Caco-2 (cell line): Measurements from ENCODE around the gene MYL7. TPM values are rescaled to one million over a fixed set of nuclear protein-coding genes. Genes with fewer than 3 reads are reported as not detected.
A peak's percentile ranks its signal among the peaks of the same experiment; 100 is the strongest.

ENCODE experiments used
- BruUV-seq: library from RNA; stranded (reverse); fragments of 400-500 nt; replicated peaks from 2 replicates; lab custom pipeline; 2021; lab: Mats Ljungman, UMichigan
- CTCF ChIA-PET: fragments of 300-600 bp; sonication (Branson Sonifier 250); formaldehyde crosslinking; loops from one replicate; lab custom pipeline; 2022; ENCODE audit warnings: antibody characterized with exemption; lab: Charles Lee
- POLR2A ChIA-PET: fragments of 300-600 bp; sonication (Branson Sonifier 250); formaldehyde crosslinking; loops from one replicate; lab custom pipeline; 2022; ENCODE audit warnings: antibody characterized with exemption; lab: Charles Lee
- DNase-seq, 2 experiments: peaks; one replicate each; pipeline versions ENCODE4 v3.0.0 to v3.0.0-alpha.2; 2020 to 2022
- H3K27me3 ChIP-seq: replicated peaks from 2 replicates; pipeline ENCODE4 v1.6.0; 2011; ENCODE audit warnings: low read length; ENCODE audit not compliant: control insufficient read depth, insufficient read depth
- H3K36me3 ChIP-seq: 2 replicates; pipeline ENCODE4 v1.5.1; 2011; ENCODE audit warnings: low read length; ENCODE audit not compliant: control insufficient read depth, insufficient read depth
- H3K4me1 ChIP-seq: fragments of 250-450 bp; sonication (Bioruptor Pico); 2 replicates; pipeline ENCODE4 v1.5.1; 2020; ENCODE audit warnings: mild to moderate bottlenecking
- H3K4me3 ChIP-seq: 2 replicates; pipeline ENCODE4 v1.5.1; 2011; ENCODE audit warnings: low read depth, mild to moderate bottlenecking, control low read depth, low read length
- H3K9me3 ChIP-seq: fragments of 250-450 bp; sonication (Bioruptor Pico); 2 replicates; pipeline ENCODE4 v1.5.1; 2020; ENCODE audit warnings: mild to moderate bottlenecking, moderate library complexity
- H3K27ac Mint-ChIP-seq: one replicate; pipeline ENCODE4 v1.8.0; 2022; ENCODE audit warnings: mixed read lengths; ENCODE audit not compliant: unreplicated experiment
- H3K27me3 Mint-ChIP-seq: one replicate; pipeline ENCODE4 v1.8.0; 2022; ENCODE audit warnings: mixed read lengths; ENCODE audit not compliant: insufficient read depth, unreplicated experiment
- H3K36me3 Mint-ChIP-seq: one replicate; pipeline ENCODE4 v1.8.0; 2022; ENCODE audit warnings: mild to moderate bottlenecking, mixed read lengths; ENCODE audit not compliant: insufficient read depth, unreplicated experiment
- H3K4me1 Mint-ChIP-seq: one replicate; pipeline ENCODE4 v1.8.0; 2022; ENCODE audit warnings: low read depth, mixed read lengths; ENCODE audit not compliant: unreplicated experiment
- H3K4me3 Mint-ChIP-seq: one replicate; pipeline ENCODE4 v1.8.0; 2022; ENCODE audit warnings: mild to moderate bottlenecking, moderate library complexity, mixed read lengths; ENCODE audit not compliant: unreplicated experiment
- H3K9me3 Mint-ChIP-seq: one replicate; pipeline ENCODE4 v1.8.0; 2022; ENCODE audit warnings: mixed read lengths; ENCODE audit not compliant: unreplicated experiment
- intact Hi-C: fragments of 100-400 bp; cut with micrococcal nuclease; formaldehyde crosslinking; loops from one replicate; pipeline ENCODE4 v1.10.0; 2022; ENCODE audit not compliant: unreplicated experiment
- total RNA-seq: library from RNA; stranded (reverse); gene quantifications from 2 replicates; pipeline ENCODE4 v1.2.3, GENCODE V29; 2022
- TF ChIP-seq, protein P1 (sequence below), 2 experiments: fragments of 200-600 bp in 1 of 2; IDR thresholded peaks; 1 replicate in 1 of 2; 2 replicates in 1 of 2; pipeline versions ENCODE4 v1.5.1 to v1.8.0; 2011 to 2022; ENCODE audit warnings: antibody characterized with exemption in 1 of 2, control low read depth in 1 of 2, inconsistent platforms in 1 of 2, low read depth in 1 of 2, low read length in 1 of 2, mild to moderate bottlenecking in 1 of 2, moderate library complexity in 1 of 2; ENCODE audit not compliant: insufficient read depth in 1 of 2, severe bottlenecking in 1 of 2, unreplicated experiment in 1 of 2

Gene MYL7
- total RNA-seq, 1 experiment from 2014 or later, result 16.2 TPM

DNA sequence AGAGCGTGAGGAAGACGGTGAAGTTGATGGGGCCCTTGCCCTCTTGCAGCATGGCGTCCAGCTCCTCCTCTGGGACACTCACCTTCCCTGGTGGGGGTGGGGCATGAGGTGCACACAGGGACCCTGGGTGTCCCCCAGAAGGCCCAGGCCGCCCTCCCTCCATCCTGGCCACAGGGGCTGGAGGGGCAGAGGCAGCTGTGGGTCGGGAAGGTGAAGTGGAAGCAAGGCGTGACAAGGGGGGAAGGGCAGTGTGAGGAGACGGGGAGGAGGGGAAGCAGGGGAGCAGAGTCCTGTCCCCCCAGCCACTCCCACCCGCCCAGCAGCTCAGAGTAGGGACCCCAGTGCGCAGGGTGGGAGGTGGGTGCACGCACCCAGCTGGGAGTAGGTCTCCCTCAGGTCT is 791 bp downstream of the MYL7 start:
- peaks cover 7% of the 10 kb centered on the region for H3K4me1 Mint-ChIP-seq
- no peak overlapping the region for H3K4me3 Mint-ChIP-seq
- H3K9me3 ChIP-seq, result no peaks in the 10 kb centered on the region
- H3K27ac Mint-ChIP-seq, result no peak overlapping the region
- no peak overlapping the region for H3K4me3 ChIP-seq
- H3K27me3 Mint-ChIP-seq, result no peaks in the 10 kb centered on the region
- H3K36me3 Mint-ChIP-seq, result no peaks in the 10 kb centered on the region
- peaks cover 7% of the 10 kb centered on the region for H3K4me1 ChIP-seq
- TF ChIP-seq, protein P1, sequence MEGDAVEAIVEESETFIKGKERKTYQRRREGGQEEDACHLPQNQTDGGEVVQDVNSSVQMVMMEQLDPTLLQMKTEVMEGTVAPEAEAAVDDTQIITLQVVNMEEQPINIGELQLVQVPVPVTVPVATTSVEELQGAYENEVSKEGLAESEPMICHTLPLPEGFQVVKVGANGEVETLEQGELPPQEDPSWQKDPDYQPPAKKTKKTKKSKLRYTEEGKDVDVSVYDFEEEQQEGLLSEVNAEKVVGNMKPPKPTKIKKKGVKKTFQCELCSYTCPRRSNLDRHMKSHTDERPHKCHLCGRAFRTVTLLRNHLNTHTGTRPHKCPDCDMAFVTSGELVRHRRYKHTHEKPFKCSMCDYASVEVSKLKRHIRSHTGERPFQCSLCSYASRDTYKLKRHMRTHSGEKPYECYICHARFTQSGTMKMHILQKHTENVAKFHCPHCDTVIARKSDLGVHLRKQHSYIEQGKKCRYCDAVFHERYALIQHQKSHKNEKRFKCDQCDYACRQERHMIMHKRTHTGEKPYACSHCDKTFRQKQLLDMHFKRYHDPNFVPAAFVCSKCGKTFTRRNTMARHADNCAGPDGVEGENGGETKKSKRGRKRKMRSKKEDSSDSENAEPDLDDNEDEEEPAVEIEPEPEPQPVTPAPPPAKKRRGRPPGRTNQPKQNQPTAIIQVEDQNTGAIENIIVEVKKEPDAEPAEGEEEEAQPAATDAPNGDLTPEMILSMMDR (IDR thresholded peaks at IDR 0.05; ENCODE audit: insufficient read depth in 1 of 2, low read depth in 1 of 2, low read length in 1 of 2, severe bottlenecking in 1 of 2, unreplicated experiment in 1 of 2), result no peak
- ChIA-PET POLR2A (interaction anchor here (0.6 kb wide), 1 partner anchor 346 kb away, joined by 4 read pairs; no protein-coding TSS in a partner anchor), CTCF (interaction anchor here (1.2 kb wide), 1 partner anchor 9 kb away, joined by 4 read pairs; no protein-coding TSS in a partner anchor)
- no peak for DNase-seq
- intact Hi-C loops, result no loop called here
- no peaks in the 10 kb centered on the region for H3K27me3 ChIP-seq
- no TSS peak for BruUV-seq
- no peaks in the 10 kb centered on the region for H3K36me3 ChIP-seq
- H3K9me3 Mint-ChIP-seq, result no peaks in the 10 kb centered on the region

DNA sequence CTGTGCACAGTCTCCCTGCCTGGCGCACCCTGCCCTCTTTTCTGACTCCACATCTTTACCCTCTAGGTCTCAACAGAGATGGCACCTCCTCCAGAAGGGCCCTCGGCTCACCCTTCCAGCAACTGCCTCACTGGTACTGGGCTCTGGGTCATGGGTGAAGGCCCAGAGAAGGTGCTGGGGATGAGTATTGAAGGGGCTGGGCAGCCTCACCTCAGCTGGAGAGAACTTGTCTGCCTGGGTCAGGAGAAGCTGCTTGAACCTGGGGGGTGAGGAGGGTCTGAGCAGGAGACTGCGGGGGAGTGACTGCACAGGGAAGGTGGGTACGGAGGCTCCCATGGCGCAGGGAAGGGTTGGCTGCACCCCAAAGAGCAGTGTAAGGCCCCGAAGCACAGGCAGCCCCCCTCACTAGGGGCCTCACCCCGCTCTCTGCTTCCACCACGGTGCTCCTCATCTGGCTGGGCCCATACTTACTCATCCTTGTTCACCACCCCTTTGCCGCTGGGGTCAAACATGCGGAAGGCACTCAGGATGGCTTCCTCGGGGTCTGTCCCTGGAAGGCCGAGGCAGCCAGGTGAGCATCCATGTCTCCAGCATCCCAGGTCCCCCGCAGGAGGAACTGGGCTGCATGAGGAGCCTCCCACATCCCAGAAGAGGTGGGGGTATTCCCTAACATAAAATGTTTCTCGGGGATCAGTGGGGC is 1.7 kb downstream of the MYL7 start:
- Mint-ChIP-seq H3K27ac (peak overlapping the region; percentile 4), H3K4me1 (peaks cover 7% of the 10 kb centered on the region), H3K9me3 (no peaks in the 10 kb centered on the region), H3K27me3 (no peaks in the 10 kb centered on the region), H3K4me3 (no peak overlapping the region), H3K36me3 (no peaks in the 10 kb centered on the region)
- Histone ChIP-seq H3K27me3 (no peaks in the 10 kb centered on the region), H3K9me3 (no peaks in the 10 kb centered on the region), H3K36me3 (no peaks in the 10 kb centered on the region), H3K4me3 (no peak overlapping the region), H3K4me1 (peaks cover 7% of the 10 kb centered on the region)
- BruUV-seq, result no TSS peak
- CTCF ChIA-PET, result interaction anchor here (1.2 kb wide), 1 partner anchor 8 kb away, joined by 4 read pairs; no protein-coding TSS in a partner anchor
- intact Hi-C loops, result loop anchor here (10.0 kb wide), 1 partner anchor 335 kb away; no protein-coding TSS in a partner anchor
- no peak for DNase-seq
- TF ChIP-seq, protein P1 (IDR thresholded peaks at IDR 0.05; ENCODE audit: insufficient read depth in 1 of 2, low read depth in 1 of 2, low read length in 1 of 2, severe bottlenecking in 1 of 2, unreplicated experiment in 1 of 2), result no peak
- POLR2A ChIA-PET, result interaction anchor here (0.6 kb wide), 1 partner anchor 347 kb away, joined by 4 read pairs; no protein-coding TSS in a partner anchor

DNA sequence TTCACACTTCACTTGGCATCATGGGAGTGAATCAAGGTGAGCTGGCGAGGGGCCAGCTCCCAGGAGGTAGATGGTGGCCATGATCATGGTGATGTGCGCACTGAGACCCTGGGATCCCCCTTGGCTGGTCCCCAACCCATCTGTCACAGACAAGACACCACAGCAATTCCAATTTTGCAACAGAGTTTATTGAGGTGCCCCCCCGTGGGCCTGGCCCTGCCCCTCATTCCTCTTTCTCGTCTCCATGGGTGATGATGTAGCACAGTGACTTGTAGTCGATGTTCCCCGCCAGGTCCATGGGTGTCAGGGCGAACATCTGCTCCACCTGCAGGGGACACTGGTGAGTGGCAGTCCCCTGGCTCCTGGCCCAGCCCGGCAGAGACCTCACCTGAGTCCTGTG is 2.4 kb downstream of the MYL7 start:
- Mint-ChIP-seq H3K9me3 (no peaks in the 10 kb centered on the region), H3K4me3 (no peak overlapping the region), H3K4me1 (peaks cover 7% of the 10 kb centered on the region), H3K27me3 (no peaks in the 10 kb centered on the region), H3K36me3 (no peaks in the 10 kb centered on the region), H3K27ac (no peak overlapping the region)
- CTCF ChIA-PET, result no interaction called here
- H3K36me3 ChIP-seq, result no peaks in the 10 kb centered on the region
- H3K27me3 ChIP-seq, result no peaks in the 10 kb centered on the region
- no peak overlapping the region for H3K4me3 ChIP-seq
- TF ChIP-seq, protein P1 (IDR thresholded peaks at IDR 0.05; ENCODE audit: insufficient read depth in 1 of 2, low read depth in 1 of 2, low read length in 1 of 2, severe bottlenecking in 1 of 2, unreplicated experiment in 1 of 2), result no peak
- no peak for DNase-seq
- BruUV-seq, result no TSS peak
- POLR2A ChIA-PET, result no interaction called here
- intact Hi-C loops, result loop anchor here (10.0 kb wide), 1 partner anchor 336 kb away; no protein-coding TSS in a partner anchor
- H3K9me3 ChIP-seq, result no peaks in the 10 kb centered on the region
- H3K4me1 ChIP-seq, result peaks cover 7% of the 10 kb centered on the region
